ENCODE data around the gene TMEM119.
A peak's percentile ranks its signal among the peaks of the same experiment; 100 is the strongest.

The TMEM119 gene

DNA sequence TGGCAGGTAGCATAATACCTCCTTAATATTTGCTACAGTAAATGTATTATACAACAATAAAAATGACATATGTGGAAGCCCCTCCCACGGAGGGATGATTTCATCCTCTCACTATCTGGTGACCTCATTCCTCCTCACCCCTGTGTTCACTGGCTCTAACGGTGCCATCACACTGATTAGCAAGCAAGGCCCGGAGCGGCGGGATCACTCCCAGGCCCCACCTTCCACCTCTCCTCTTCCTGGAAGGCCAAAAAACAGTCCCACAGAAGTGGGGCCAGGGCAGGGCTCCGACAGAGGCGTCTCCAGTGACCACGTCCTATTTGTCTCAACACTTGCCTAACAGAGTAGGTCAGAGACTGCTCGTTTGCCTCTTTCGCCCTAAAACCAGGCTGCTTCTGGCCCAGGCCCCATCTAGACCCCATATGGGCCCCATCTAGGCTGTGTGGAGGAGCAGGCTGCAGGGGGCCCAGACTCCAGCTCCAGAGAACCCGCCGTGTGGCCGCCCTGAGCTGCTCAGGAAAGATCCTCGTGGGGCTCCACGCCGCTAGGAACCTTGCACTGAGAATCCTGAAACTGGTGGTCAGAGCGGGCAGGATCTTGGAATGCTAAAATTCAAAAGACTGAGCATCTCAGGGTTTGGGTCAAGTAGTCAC is 32.1 kb upstream of the TMEM119 start:
- Mint-ChIP-seq H3K4me3 (peak overlapping the region in 1 of 3 experiments; percentile 17), H3K27ac (peak overlapping the region; percentile 76 to 91 (median 85)), H3K36me3 (ENCODE audit: low read depth) (no peaks in the 10 kb centered on the region), H3K4me1 (peaks cover 32% of the 10 kb centered on the region), H3K27me3 (ENCODE audit: low read depth) (no peaks in the 10 kb centered on the region), H3K9me3 (no peaks in the 10 kb centered on the region)
- TF ChIP-seq, protein P1, sequence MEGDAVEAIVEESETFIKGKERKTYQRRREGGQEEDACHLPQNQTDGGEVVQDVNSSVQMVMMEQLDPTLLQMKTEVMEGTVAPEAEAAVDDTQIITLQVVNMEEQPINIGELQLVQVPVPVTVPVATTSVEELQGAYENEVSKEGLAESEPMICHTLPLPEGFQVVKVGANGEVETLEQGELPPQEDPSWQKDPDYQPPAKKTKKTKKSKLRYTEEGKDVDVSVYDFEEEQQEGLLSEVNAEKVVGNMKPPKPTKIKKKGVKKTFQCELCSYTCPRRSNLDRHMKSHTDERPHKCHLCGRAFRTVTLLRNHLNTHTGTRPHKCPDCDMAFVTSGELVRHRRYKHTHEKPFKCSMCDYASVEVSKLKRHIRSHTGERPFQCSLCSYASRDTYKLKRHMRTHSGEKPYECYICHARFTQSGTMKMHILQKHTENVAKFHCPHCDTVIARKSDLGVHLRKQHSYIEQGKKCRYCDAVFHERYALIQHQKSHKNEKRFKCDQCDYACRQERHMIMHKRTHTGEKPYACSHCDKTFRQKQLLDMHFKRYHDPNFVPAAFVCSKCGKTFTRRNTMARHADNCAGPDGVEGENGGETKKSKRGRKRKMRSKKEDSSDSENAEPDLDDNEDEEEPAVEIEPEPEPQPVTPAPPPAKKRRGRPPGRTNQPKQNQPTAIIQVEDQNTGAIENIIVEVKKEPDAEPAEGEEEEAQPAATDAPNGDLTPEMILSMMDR (IDR thresholded peaks at IDR 0.05; ENCODE audit: unreplicated experiment in 3 of 3), result no peak

DNA sequence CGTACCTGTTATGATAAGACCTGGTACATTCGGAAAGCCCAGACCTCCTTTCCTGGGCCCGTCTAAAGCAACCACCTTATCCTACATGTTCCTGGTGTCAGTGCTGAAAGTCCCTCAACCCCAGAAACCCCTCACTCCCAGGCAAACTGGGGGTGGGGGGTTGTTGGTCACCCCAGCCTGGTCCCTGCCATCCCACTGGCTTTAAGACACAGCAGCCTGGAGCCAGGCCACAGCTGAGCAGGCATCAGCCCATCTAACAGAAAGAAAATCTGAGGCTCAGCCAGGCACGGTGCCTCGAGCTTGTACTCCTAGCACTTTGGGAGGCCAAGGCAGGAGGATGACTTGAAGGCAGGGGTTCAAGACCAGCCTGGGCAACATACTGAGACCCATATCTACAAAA is 31.3 kb upstream of the TMEM119 start:
- no peaks in the 10 kb centered on the region for H3K27me3 Mint-ChIP-seq (ENCODE audit: low read depth)
- H3K27ac Mint-ChIP-seq, result peak overlapping the region in 1 of 3 experiments; percentile 85
- H3K4me3 Mint-ChIP-seq, result no peak overlapping the region
- TF ChIP-seq, protein P1 (IDR thresholded peaks at IDR 0.05; ENCODE audit: unreplicated experiment in 3 of 3), result no peak
- peaks cover 28% of the 10 kb centered on the region for H3K4me1 Mint-ChIP-seq
- H3K36me3 Mint-ChIP-seq (ENCODE audit: low read depth), result no peaks in the 10 kb centered on the region
- no peaks in the 10 kb centered on the region for H3K9me3 Mint-ChIP-seq

DNA sequence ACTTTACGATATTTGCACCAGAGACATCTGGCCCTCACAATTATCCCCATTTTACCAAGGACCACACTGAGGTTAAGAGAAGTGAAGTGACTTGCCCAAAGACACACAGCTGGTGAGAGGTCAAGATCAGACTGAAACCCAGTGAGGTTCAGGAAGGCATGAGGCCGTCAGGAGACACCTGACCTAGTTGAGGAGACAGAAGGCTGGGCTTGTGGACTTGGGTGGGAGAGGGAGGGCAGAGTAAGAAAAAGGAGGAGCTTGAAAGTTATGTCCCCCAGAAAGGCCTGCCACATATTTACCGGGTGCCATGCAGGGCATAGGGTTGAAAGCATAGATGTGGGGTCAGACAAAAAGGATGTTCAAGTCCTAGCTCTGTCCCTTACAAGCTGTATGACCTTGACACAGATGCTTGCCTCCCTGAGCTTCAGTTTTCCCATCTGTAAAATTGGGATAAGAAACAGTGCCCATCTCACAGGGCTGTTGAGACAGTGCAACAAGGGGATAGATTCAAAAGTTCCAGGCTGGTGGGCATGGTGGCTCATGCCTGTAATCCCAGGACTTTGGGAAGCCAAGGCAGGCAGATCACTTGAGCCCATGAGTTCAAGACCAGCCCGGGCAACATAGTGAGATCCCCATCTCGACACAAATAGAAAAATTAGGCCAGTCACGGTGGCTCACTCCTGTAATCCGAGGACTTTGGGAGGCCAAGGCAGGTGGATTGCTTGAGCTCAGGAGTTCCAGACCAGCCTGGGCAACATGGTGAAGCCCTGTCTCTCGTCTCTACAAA is 29.4 kb upstream of the TMEM119 start:
- TF ChIP-seq, protein P1 (IDR thresholded peaks at IDR 0.05; ENCODE audit: unreplicated experiment in 3 of 3), result no peak
- H3K27ac Mint-ChIP-seq, result no peak overlapping the region

DNA sequence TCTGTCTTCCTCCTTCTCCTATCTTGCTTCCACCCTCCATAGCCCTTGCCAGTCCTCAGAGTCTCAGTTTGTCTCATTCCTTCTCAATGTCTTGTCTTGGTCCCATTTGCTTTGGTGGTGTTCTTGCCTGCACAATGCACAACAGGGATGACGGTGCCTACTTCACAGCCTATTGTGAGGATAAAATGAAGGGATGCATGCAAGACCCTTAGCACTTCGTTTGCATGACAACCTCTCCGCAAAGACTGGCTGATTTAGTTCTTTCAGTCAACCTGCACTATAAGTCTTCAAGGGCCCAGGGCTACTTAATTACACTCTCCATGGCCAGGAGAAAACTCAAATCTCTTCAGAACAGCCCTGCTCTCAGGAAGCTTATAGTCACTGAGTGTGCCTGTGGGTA is 27.3 kb upstream of the TMEM119 start:
- H3K36me3 Mint-ChIP-seq (ENCODE audit: low read depth), result no peaks in the 10 kb centered on the region
- H3K9me3 Mint-ChIP-seq, result no peaks in the 10 kb centered on the region

More for the DNA sequence above, 29.4 kb upstream of the TMEM119 start:
- Mint-ChIP-seq H3K4me1 (peaks cover 30% of the 10 kb centered on the region), H3K36me3 (ENCODE audit: low read depth) (no peaks in the 10 kb centered on the region), H3K27me3 (ENCODE audit: low read depth) (no peaks in the 10 kb centered on the region), H3K4me3 (no peak overlapping the region), H3K9me3 (no peaks in the 10 kb centered on the region)

DNA sequence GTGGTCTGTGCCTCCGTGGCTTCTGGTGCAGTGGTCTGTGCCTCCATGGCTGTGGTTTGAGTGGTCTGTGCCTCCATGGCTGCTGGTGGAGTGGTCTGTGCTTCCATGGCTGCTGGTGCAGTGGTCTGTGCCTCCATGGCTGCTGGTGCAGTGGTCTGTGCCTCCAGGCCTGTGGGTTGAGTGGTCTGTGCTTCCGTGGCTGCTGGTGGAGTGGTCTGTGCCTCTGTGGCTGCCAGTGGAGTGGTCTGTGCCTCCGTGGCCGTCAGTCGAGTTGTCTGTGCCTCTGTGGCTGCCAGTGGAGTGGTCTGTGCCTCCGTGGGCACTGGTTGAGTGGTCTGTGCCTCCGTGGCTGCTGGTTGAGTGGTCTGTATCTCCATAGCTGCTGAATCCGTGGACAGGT is 25.7 kb upstream of the TMEM119 start:
- H3K36me3 Mint-ChIP-seq (ENCODE audit: low read depth), result no peaks in the 10 kb centered on the region
- no peaks in the 10 kb centered on the region for H3K9me3 Mint-ChIP-seq
- H3K27me3 Mint-ChIP-seq (ENCODE audit: low read depth), result no peaks in the 10 kb centered on the region
- no peak overlapping the region for H3K4me3 Mint-ChIP-seq
- no peak overlapping the region for H3K27ac Mint-ChIP-seq
- peaks cover 9% of the 10 kb centered on the region for H3K4me1 Mint-ChIP-seq
- TF ChIP-seq, protein P1 (IDR thresholded peaks at IDR 0.05; ENCODE audit: unreplicated experiment in 3 of 3), result no peak

More for the DNA sequence above, 27.3 kb upstream of the TMEM119 start:
- Mint-ChIP-seq H3K4me1 (peaks cover 16% of the 10 kb centered on the region), H3K4me3 (no peak overlapping the region), H3K27me3 (ENCODE audit: low read depth) (no peaks in the 10 kb centered on the region), H3K27ac (no peak overlapping the region)
- TF ChIP-seq, protein P1 (IDR thresholded peaks at IDR 0.05; ENCODE audit: unreplicated experiment in 3 of 3), result no peak

All from nephron (organoid).